Measurements from ENCODE around the gene SETD5.
"Not testable (repeated sequence)": the region's sequence is repeated elsewhere in the genome, so short reads cannot be mapped to it uniquely, and the experiment has no call there.

SETD5 gene

DNA sequence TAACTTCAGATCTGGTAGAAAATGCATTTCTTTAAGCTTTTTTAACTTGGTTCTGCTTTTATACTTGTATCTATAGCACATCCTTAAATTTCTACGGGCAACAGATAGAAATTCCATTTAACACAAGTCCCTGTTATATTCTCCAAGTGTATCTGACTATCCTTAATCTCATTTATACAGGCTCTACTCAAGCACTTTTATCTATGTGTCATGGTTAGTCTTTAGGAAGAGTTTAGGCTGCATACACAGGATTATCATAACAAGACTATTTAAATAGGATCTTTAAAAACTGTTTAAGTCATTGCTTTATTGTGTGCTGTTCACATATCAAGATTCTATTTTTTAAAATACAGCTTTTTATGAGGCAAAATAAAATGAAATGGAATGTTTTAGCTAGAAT lies 52.7 kb downstream of the SETD5 start:
- Mint-ChIP-seq H3K4me3 (no peak overlapping the region), H3K36me3 (peaks cover 56% of the 10 kb centered on the region), H3K9me3 (no peaks in the 10 kb centered on the region), H3K27ac (no peak overlapping the region), H3K4me1 (peaks cover 5% of the 10 kb centered on the region), H3K27me3 (no peaks in the 10 kb centered on the region)
- no peak for ATAC-seq

DNA sequence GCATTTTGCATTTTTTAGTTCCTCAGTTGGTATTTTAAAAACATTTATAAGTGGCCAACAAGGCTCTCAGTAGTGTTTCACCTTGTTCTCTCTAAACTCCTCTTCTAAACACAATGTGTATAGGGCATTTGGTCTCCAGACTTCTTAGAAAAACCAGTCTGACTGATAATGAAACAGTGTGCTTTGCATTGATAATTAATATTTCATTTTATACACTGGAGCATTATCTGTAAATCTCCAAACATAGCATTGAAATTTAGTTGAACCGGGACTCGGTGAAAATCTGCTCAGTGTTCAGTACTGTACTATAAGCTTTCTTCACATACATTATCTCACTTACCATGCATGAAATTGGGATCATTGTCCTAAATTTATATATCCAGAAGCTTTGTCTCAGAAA lies 53.6 kb downstream of the SETD5 start:
- ATAC-seq = no peak
- Mint-ChIP-seq H3K36me3 (peaks cover 50% of the 10 kb centered on the region), H3K4me3 (no peak overlapping the region), H3K4me1 (peaks cover 5% of the 10 kb centered on the region), H3K27me3 (no peaks in the 10 kb centered on the region), H3K9me3 (no peaks in the 10 kb centered on the region), H3K27ac (no peak overlapping the region)

DNA sequence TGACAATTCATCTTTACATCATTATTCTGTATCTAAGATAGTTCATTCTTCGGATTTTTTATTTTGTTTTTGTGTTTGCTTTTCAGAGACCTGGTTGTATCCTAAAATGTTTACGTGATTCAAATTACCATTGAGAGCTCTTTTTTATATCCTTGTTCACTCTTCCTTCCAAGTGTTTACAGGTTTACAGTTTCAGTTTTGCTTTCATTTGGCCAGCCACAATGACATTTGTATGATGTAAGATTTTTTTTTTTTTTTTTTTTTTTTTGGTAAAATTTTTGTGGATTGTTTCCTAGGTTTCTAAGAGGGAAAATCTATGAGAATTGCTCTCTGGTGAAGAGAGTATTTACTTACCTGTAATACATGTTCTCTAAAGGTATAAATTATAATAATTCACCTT lies 55.0 kb downstream of the SETD5 start:
- Mint-ChIP-seq H3K27me3 (no peaks in the 10 kb centered on the region), H3K4me3 (no peak overlapping the region), H3K36me3 (peaks cover 47% of the 10 kb centered on the region), H3K27ac (peak overlapping the region; percentile 49), H3K9me3 (no peaks in the 10 kb centered on the region), H3K4me1 (peaks cover 5% of the 10 kb centered on the region)
- no peak for ATAC-seq

DNA sequence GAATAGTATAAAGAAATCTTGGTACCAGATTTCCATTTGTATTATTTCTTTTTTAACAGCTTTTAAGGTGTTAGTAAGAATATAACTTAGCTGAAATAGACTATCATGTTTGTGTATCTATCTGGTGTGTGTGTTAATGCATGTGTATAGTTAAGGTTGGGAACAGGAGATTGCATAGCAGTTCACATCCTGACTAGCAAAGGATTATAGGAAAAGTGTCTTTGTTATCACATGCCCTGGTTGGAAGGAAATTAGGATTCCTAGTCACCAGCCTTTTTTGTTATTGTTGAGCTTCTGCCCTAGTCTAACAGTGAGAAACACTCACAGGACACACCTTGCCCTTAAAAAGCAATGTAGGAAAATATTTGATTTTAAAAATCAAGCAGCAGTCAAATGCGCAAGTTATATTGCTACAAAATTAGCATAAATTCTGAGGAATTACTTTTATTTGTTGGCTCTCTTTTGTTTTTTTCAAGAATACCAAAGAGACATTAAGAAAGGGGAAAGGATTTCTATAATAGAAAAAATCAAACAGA lies 58.2 kb downstream of the SETD5 start:
- no peaks in the 10 kb centered on the region for H3K27me3 Mint-ChIP-seq
- no peak overlapping the region for H3K27ac Mint-ChIP-seq
- peaks cover 31% of the 10 kb centered on the region for H3K36me3 Mint-ChIP-seq
- no peak for ATAC-seq
- no peaks in the 10 kb centered on the region for H3K4me1 Mint-ChIP-seq
- no peak overlapping the region for H3K4me3 Mint-ChIP-seq
- H3K9me3 Mint-ChIP-seq = no peaks in the 10 kb centered on the region

DNA sequence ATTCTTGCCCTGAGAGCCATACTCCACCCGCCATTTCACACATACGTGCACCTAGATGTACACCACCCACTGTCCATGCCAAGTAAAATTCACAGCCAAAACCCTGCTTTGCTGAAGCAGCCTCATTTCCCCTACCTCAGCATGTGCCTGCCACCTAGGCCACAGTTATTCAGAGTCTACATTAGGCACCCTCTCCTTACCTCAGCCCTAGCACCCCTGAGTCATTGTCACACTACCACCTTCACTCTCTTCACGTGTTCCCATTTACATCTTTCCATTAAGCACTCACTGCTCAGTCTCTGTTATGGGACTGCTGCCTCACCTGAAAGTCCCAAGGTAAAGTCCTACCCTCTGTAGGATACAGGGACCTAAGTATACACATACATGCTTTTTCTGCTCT lies 70.0 kb downstream of the SETD5 start:
- Mint-ChIP-seq H3K36me3 (peaks cover 78% of the 10 kb centered on the region), H3K4me3 (no peak overlapping the region), H3K27ac (no peak overlapping the region), H3K27me3 (no peaks in the 10 kb centered on the region), H3K9me3 (no peaks in the 10 kb centered on the region), H3K4me1 (no peaks in the 10 kb centered on the region)
- ATAC-seq = no peak

DNA sequence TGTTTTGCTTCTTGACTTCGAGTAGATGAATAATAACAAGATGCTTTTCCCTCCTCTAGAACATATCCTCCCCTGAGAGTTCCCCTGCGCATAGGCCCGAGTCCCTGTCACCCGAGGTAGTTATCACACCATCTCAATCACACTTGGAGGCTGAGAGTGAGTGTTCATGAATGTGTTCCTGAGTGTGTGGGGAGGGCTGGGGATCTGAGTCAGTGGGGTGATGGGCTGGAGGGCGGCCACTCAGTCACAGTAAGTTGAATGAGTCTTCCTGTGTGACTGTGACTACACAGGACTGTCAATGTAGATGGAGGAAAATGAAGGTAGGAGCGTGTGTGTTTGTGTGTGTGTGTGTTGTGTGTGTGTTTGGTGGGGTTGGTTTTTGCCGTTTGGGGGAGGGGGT lies 71.0 kb downstream of the SETD5 start:
- no peak for ATAC-seq
- no peaks in the 10 kb centered on the region for H3K4me1 Mint-ChIP-seq
- H3K27me3 Mint-ChIP-seq = no peaks in the 10 kb centered on the region
- H3K9me3 Mint-ChIP-seq = no peaks in the 10 kb centered on the region
- no peak overlapping the region for H3K4me3 Mint-ChIP-seq
- peak overlapping the region; percentile 4 for H3K27ac Mint-ChIP-seq
- H3K36me3 Mint-ChIP-seq = peaks cover 85% of the 10 kb centered on the region

DNA sequence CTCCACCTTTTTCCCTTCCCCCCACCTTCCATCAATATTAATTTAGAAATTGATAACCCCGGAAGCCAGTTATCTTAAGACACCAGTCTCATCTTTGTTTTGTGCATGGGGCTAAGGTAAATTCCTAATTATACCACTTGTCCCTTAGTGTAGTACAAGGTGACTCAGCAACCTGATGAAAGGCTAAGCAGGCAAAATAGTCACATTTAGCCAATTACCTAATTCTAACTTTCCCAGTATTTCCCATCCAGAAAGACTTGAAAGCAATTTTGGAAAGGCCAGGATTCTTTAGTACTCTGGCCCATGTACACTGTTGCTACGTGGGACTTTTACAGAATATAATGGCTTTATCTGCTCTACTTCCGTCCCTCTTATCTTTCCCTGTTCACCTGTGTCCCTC lies 72.6 kb downstream of the SETD5 start:
- ATAC-seq = no peak
- H3K4me3 Mint-ChIP-seq = no peak overlapping the region
- H3K27ac Mint-ChIP-seq = no peak overlapping the region
- no peaks in the 10 kb centered on the region for H3K9me3 Mint-ChIP-seq
- H3K27me3 Mint-ChIP-seq = no peaks in the 10 kb centered on the region
- H3K36me3 Mint-ChIP-seq = peaks cover 85% of the 10 kb centered on the region
- no peaks in the 10 kb centered on the region for H3K4me1 Mint-ChIP-seq

DNA sequence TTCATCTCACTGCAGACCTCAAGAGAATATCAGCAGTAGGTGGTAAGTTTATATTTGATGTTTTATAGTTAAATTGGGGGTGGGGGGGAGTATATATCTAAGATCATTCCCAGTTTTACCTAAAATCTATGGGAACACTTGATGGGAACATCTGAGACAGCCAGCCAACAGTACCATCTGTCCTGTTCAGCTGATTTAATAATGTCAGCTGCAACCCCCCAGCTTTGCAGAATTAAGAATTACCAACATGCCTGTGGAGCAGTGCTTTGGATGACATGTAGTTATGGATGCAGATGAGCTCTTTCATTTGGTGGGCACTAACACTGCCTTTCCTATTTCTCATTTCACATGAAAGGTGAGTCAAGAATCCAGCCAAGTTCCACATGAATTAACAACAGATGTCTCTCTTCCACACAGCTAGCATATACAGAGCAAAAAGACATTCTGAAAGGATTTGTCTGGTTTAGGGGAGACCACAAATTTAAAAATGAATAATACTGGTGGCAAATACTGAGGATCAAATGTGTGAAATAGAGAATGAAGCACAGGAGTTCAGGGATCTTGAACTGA lies 76.2 kb downstream of the SETD5 start:
- ATAC-seq = no peak
- Mint-ChIP-seq H3K4me1 (no peaks in the 10 kb centered on the region), H3K9me3 (no peaks in the 10 kb centered on the region), H3K4me3 (no peak overlapping the region), H3K27ac (no peak overlapping the region), H3K36me3 (peaks cover 84% of the 10 kb centered on the region), H3K27me3 (no peaks in the 10 kb centered on the region)

DNA sequence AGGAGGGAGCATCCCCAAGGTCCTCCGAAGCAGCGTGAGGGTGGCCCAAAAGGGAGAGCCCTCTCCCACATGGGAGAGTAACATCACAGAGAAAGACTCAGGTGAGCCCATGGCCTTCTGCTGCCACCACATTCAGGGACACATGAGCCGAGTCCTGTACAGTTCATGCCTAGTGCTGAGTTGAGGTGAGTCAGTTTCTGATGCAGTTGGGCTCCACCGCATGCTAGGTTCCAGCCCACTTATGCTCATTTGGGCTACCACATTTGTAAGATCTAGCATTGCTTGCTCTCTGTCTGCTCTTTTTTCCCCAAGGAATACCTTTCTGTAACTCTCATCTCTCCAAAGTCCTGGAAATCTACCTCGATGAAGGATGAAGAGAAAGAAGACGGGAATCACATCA lies 77.1 kb downstream of the SETD5 start:
- Mint-ChIP-seq H3K27me3 (no peaks in the 10 kb centered on the region), H3K4me3 (no peak overlapping the region), H3K9me3 (no peaks in the 10 kb centered on the region), H3K36me3 (peaks cover 87% of the 10 kb centered on the region), H3K4me1 (no peaks in the 10 kb centered on the region), H3K27ac (no peak overlapping the region)
- no peak for ATAC-seq

DNA sequence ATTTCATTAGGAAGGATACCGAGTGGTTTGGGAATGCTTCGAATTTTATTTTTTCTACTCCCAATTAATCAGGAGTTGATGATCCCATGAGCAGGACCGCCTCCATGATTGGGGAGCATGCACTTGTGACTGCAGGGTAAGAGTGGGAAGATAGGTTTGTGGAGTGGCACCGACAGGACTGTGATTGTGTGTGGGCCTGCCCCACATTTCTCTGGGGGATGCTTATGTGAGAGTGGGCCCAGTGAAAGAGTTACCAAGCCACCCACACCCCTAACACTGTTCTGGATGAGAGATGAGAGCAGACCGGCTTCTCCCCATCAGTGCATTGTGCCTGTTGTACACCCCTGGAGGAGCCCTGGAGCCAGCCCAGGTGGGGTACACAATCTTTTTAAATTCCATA lies 79.5 kb downstream of the SETD5 start:
- Mint-ChIP-seq H3K9me3 (no peaks in the 10 kb centered on the region), H3K4me3 (no peak overlapping the region), H3K36me3 (peaks cover 86% of the 10 kb centered on the region), H3K27ac (no peak overlapping the region), H3K4me1 (no peaks in the 10 kb centered on the region), H3K27me3 (no peaks in the 10 kb centered on the region)
- ATAC-seq = no peak

DNA sequence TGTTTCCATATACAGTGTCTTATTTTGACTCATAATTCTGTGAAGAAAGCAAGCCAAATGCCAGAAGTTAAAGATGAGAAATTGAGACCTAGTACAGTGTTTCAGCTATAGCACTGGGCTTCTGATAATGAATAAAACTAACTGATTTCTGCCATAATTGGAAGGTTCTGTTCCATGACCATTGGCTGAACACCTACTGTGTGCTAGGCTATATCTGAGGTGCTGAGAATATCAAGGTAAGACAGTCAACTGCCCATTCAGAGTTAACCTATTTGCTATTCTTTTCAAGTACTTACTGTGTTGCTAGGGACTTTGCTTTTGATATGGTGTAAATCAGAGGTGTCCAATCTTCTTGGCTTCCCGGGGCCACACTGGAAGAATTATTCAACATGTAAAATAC lies 82.8 kb downstream of the SETD5 start:
- H3K36me3 Mint-ChIP-seq = peaks cover 67% of the 10 kb centered on the region
- H3K27ac Mint-ChIP-seq = no peak overlapping the region
- no peaks in the 10 kb centered on the region for H3K9me3 Mint-ChIP-seq
- no peaks in the 10 kb centered on the region for H3K27me3 Mint-ChIP-seq
- H3K4me3 Mint-ChIP-seq = no peak overlapping the region
- ATAC-seq = no peak
- H3K4me1 Mint-ChIP-seq = no peaks in the 10 kb centered on the region

DNA sequence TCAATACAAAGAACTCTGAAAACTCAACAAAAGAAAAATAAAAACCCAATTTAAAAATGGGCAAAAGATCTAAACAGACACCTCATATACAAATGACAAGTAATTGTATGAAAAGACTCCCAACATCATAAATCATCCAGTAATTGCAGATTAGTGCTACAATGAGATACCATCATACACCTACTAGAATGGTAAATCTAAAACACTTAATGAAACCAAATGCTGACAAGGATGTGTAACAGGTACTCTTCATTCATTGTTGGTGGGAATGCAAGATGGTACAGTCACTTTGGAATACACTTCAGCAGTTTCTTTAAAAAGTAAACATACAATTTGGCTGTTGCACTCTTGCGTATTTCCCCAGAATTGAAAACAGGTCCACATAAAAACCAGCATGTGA lies 87.8 kb downstream of the SETD5 start:
- no peak overlapping the region for H3K4me3 Mint-ChIP-seq

DNA sequence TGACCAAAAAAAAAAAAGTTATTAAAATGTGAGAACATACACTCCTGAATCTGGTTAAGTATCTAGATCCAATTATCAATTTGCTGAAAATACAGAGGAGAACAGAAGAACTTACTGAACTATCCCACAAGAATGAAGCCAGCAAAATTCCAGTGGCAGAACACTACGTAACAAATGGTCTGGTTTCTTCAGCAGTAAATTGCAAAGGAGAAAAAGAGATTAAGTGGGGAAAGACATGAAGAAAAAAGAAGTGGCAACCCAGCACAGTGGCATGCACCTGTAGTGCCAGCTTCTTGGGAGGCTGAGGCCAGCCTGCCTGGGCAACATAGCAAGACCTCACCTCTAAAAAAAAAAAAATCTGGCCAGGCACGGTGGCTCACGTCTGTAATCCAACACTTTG lies 94.1 kb downstream of the SETD5 start:
- no peaks in the 10 kb centered on the region for H3K4me1 Mint-ChIP-seq
- ATAC-seq = no peak
- peaks cover 9% of the 10 kb centered on the region for H3K9me3 Mint-ChIP-seq
- no peak overlapping the region for H3K4me3 Mint-ChIP-seq
- H3K27me3 Mint-ChIP-seq = no peaks in the 10 kb centered on the region
- peaks cover 26% of the 10 kb centered on the region for H3K36me3 Mint-ChIP-seq
- H3K27ac Mint-ChIP-seq = no peak overlapping the region

More for the DNA sequence above, 87.8 kb downstream of the SETD5 start:
- Mint-ChIP-seq H3K4me1 (no peaks in the 10 kb centered on the region), H3K9me3 (peaks cover 6% of the 10 kb centered on the region), H3K36me3 (peaks cover 47% of the 10 kb centered on the region), H3K27ac (no peak overlapping the region), H3K27me3 (no peaks in the 10 kb centered on the region)
- ATAC-seq = no peak

DNA sequence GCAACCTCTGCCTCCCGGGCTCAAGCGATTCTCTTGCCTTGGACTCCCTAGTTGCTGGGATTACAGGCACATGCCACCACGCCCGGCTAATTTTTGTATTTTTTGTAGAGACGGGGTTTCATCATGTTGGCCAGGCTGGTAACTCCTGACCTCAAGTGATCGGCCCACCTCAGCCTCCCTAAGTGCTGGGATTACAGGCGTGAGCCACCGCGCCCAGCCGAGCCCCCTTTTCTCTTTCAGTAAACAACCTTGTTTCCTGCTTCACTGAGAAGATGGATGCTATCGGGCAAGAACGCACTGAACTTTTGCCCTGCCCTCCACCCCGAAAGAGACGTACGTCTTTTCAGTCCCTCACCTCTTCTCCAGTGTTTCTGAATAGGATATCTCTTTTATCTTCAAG lies 96.6 kb downstream of the SETD5 start:
- ATAC-seq, H3K27me3 Mint-ChIP-seq, H3K4me1 Mint-ChIP-seq, H3K4me3 Mint-ChIP-seq, H3K9me3 Mint-ChIP-seq, H3K27ac Mint-ChIP-seq: not testable (repeated sequence)
- peaks cover 14% of the 10 kb centered on the region for H3K36me3 Mint-ChIP-seq

DNA sequence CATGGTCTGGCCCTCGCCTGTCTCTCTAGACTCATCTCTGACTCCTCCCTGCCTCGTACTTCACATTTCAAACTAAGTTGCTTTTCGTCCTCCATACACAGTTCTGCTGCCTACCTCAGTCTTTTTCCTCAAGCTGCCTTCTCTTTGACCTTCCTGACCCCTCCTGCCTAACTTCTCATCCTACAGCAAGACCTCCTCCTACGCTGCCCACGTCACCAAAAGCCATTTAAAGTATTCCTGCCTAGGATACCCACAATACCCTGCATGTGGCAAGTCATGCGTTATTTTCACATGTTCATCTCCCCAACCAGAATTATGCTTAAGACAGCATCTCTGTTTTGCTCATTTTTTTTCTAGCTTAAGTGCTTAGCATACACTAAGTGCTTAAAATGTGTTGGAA lies 99.5 kb downstream of the SETD5 start:
- H3K9me3 Mint-ChIP-seq = peaks cover 3% of the 10 kb centered on the region
- no peak for ATAC-seq
- H3K36me3 Mint-ChIP-seq = peaks cover 14% of the 10 kb centered on the region
- no peak overlapping the region for H3K4me3 Mint-ChIP-seq
- H3K27me3 Mint-ChIP-seq = peaks cover 30% of the 10 kb centered on the region
- no peak overlapping the region for H3K27ac Mint-ChIP-seq
- peaks cover 21% of the 10 kb centered on the region for H3K4me1 Mint-ChIP-seq

DNA sequence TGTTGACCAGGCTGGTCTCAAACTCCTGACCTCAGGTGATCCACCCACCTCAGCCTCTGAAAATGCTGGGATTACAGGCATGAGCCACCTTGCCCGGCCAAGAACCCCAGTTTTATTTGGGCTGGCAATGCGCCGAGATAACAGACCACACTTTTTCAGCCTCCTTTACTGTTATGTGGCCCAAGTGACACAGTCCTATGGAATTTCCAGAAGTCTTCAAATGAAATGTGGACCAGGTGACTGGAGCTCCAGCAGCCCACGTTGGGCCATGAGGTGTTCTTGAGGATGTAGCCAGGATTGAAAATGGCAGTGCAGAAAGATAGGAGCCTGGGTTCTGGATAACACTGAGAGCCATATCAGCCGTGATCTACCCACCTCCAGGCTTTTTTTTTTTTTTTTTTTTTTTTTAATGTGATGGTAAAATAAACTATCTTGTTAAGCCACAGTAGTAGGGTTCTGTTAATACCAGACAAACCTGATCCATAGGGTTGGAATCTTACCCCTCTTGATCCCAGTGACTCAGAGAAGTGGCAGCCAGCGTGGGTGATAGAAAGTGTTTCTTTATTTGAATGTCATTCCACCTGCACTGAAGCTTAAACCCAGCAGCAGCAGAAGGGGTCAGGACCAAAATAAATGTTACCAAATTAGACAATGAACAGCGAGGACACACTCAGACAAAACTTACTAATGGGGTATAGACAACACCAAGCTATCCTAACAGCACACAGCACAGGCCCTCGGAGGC lies 100.6 kb downstream of the SETD5 start:
- Mint-ChIP-seq H3K27ac (no peak overlapping the region), H3K36me3 (peaks cover 14% of the 10 kb centered on the region), H3K9me3 (peaks cover 3% of the 10 kb centered on the region), H3K27me3 (peaks cover 36% of the 10 kb centered on the region), H3K4me3 (no peak overlapping the region), H3K4me1 (peaks cover 21% of the 10 kb centered on the region)
- ATAC-seq = no peak

All from stimulated activated memory B cell treated with anti-CD40 and anti-IgM and Interleukin-4, amounts not matched to agents 10 μg/mL and 1 μg/mL and 100 μg/mL, for 72 hours (primary cell).